ENCODE measurements around the gene RBMS3.

DNA sequence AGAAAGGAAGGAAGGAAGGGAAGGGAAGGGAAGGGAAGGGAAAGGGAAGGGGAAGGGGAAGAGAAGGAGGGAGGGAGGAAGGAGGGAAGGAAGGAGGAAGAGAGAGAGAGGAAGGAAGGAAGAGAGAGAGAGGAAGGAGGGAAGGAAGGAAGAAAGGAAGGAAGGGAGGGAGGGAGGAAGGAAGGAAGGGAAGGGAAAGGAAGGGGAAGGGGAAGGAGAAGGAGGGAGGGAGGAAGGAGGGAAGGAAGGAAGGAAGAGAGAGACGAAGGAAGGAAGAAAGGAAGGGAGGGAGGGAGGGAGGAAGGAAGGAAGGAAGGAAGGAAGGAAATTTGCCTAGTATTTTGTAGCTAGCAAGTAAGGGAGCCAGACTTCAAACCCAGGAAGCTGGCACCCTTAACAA is 583.9 kb downstream of the RBMS3 start:
- TF ChIP-seq, protein P1, sequence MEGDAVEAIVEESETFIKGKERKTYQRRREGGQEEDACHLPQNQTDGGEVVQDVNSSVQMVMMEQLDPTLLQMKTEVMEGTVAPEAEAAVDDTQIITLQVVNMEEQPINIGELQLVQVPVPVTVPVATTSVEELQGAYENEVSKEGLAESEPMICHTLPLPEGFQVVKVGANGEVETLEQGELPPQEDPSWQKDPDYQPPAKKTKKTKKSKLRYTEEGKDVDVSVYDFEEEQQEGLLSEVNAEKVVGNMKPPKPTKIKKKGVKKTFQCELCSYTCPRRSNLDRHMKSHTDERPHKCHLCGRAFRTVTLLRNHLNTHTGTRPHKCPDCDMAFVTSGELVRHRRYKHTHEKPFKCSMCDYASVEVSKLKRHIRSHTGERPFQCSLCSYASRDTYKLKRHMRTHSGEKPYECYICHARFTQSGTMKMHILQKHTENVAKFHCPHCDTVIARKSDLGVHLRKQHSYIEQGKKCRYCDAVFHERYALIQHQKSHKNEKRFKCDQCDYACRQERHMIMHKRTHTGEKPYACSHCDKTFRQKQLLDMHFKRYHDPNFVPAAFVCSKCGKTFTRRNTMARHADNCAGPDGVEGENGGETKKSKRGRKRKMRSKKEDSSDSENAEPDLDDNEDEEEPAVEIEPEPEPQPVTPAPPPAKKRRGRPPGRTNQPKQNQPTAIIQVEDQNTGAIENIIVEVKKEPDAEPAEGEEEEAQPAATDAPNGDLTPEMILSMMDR (IDR thresholded peaks at IDR 0.05), result no peak
- TF ChIP-seq POLR2A (IDR thresholded peaks at IDR 0.05), result no peak
